Lower leg skin (tissue), 3 donors: ENCODE data around the gene ITGA11.

Source experiments
- CTCF ChIP-seq, 3 donors: fragments of 450-650 bp; IDR thresholded peaks; one replicate each; pipeline ENCODE4 v1.5.1; 2016; ENCODE audit warnings: antibody characterized with exemption in 3 of 3, mild to moderate bottlenecking in 3 of 3, moderate library complexity in 2 of 3
- POLR2A ChIP-seq, 2 donors: fragments of 450-650 bp; IDR thresholded peaks; one replicate each; pipeline ENCODE4 v1.6.1; 2016 to 2017; ENCODE audit warnings: antibody characterized with exemption in 2 of 2, mild to moderate bottlenecking in 1 of 2, moderate library complexity in 1 of 2

- TF ChIP-seq CTCF (IDR thresholded peaks at IDR 0.05) (no peak), POLR2A (IDR thresholded peaks at IDR 0.05) (no peak)
These were observed 163.6 kb downstream of the ITGA11 start for GRCh38 chr15:68268405-68268804.
